HG02763 (cell line): Measurements from ENCODE around the gene OBSCN.

Source experiments
- ATAC-seq: cut with Tn5 transposase; IDR thresholded peaks from one replicate; pipeline ENCODE4 v1.9.1; 2021; ENCODE audit warnings: mild to moderate bottlenecking, moderate library complexity; ENCODE audit not compliant: unreplicated experiment

Gene OBSCN

DNA sequence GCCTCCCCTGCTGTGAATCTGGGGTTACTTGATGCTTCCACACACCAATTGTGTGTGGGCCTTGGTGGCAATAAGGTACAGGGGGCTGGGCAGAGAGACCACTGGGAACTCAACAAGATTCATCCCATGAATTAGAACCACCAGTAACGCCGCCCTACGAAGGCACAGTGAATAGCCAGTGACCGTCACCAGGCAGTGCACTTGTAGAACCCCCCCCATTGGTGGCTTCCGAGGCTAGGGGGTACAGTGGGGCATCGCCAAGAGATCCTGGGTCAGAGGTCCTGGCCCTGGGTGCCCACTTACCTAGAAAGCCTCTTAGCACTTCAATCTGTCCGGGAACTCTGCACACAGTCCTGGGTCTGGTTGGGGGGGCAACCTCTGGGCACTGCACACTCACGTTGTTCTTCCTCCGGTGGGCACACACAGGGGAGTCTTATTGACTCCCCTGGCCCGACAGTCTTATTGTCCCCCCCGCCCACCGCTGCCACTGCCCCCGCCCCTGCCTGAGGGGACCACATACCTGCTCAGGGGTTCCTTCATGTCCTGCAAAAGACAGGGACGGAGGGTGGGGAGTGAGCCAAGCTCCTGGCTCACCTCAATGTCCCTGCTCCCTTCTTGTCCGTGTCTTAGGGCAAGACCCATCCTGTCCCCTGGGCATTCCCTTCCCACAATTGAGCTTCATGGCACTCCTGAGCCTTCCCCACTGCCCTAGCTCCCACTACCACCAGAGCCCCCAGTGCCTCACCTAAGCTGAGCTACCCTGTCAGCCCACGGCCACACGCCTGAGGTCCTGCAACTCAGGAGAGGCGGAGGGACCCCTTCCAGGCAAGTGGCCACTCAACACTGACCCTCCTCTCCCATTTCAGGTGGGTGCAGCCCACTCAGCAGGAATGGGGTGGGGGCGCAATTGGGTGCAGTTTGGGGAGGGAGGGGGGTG lies 201.3 kb downstream of the OBSCN start:
- ATAC-seq: no peak

- no peak for ATAC-seq
Observed at GRCh38 chr1:228410015-228410414, 202.2 kb downstream of the OBSCN start.

DNA sequence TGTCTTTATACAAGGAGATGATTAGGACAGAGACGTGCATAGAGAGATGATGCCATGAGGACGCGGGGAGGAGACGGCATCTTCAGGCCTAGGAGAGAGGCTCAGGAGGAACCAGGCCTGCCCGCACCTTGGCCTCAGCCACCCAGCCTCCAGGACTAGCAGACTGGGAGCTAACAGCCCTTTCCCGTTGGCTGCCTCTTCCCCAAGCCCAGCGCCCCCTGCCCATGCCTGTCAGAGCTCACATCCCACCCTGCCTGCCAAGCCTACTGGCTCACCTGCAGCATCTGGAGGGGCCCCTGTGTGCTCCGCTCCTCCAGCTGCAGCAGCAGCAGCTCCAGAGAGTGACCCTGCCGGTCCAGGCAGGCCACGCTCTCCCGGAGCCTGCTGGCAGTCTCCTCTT lies 202.8 kb downstream of the OBSCN start:
- ATAC-seq: no peak

GRCh38 chr1:228411121-228411520 lies 203.3 kb downstream of the OBSCN start:
- ATAC-seq: no peak

DNA sequence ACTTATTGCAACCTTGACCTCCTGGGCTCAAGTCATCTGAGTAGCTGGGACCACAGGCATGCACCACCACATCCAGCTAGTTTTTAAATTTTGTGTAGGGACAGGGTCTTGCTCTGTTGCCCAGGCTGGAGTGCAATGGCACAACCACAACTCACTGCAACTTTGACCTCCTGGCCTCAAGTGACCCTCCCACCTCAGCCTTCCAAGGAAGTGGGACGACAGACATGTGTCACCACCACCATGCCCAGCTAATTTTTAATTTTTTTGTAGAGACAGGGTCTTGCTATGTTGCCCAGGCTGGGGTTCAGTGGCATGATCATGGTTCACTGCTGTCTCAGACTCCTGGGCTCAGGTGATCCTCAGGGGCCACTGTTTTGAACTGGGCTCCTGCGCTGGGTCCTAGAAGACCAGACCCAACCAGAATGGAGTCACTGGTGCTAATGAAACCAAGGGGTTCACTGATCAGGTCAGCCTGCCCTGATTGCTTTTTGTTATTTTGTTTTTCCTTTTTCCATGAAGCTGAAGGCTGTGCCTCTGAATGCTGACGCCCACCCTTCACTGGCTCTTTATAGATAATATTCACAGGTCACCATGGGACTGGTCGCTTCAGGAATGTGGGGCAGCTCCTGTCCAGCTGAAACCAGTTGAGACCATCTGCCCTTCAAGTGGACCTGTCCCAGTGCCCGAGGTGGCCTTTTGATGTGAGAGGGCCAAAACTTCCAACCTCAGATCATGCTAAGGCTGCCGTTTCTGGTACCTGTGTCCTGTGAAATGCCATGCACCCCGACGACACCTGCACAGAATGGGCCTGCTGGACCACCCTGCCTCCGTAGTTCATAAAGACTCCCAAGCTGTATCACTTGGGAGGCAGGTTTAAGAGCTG lies 203.9 kb downstream of the OBSCN start:
- ATAC-seq: no peak

GRCh38 chr1:228413241-228414010 lies 205.6 kb downstream of the OBSCN start:
- ATAC-seq: no peak

DNA sequence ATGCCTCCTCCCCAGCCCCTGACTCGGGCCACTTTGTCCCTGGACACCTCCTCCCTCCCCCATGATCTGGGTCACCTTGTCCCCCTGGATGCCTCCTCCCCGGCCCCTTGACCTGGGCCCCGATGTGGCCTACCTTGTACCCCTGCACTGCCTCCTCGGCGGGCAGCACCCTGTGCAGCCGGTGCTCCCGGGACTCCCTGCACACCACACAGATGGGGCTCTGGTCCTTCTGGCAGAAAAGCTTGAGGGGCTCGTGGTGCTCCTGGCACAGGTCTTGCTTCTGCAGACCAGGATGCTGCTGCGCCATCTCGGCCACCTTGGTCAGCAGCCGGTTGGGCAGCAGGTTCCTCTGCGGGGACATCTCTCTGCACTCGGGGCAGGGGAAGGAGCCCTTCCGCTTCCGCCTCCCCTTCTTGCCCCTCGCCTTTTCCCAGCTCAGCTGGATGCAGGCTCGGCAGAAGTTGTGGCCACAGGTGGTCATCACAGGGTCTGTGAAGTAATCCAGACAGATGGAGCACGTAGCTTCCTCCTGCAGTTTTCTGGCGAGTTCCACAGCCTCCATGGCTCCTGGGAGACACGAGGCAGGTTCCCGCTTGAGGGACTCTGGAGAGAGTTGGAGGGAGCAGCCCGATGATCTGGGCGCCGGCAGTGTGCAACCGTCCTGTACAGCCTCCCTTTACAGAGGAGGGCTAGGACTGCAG lies 206.8 kb downstream of the OBSCN start:
- ATAC-seq: no peak

DNA sequence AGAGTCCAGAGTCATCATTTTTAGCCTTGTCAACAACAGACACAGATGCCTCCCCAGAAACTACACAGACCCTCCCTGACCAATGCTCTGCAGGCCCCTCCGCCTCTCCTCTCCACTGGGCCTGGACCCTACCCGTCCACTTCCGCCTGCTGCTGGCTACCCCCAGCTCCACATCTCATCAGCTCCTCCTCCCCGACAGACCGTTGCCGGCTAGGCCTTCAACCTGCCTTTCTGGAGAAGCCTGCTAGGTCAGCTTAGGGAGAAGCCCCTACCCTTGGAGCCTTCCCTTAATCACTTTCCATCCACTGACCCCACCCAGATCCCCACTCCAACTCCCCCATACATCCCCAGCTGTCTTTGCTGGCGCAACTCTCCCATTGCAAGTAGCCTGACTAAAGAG lies 207.4 kb downstream of the OBSCN start:
- ATAC-seq: no peak

- ATAC-seq: no peak
Observed at GRCh38 chr1:228415853-228416216, 208.0 kb downstream of the OBSCN start.

DNA sequence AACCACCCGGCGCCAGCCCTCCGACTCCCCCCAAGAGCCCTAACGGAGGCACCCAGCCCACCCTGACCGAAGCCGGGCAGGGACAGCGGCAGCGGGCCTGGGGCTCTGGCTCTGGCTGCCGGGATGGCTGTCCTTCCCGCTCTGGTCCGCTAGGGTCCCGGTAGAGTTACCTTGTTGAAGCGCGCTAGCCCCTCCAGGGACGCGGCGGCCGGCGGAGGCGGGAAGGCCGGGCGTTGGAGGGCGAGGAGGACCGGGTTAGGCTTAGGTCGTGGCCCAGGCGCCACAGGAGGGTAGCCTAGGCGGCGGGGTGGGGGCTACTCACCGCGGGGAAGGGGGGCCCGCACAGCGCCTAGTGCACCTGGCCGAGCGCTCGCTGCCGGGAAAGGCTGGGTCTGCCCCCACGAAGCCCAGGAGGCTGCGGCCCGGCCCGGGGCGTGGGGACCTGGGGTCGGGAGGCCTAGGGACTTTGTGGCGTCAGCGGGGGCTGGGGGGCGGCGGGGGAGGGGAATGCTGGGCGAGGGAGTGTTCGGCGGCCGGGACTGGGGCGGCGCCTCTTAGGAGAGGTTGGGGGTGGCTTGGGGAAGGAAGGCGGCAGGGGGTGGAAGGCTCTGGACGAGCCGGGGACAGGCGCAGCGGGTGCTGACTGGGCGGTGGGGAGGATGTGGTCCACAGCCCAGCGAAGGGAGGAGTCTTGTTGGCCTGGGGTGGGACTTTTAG lies 208.5 kb downstream of the OBSCN start, which contains the start of gene TRIM17:
Gene TRIM17 (minus strand): TSS at position 645 of the 717 bp plus-strand sequence. CDS start 1,789 bp downstream, outside the sequence.
- no peak for ATAC-seq

DNA sequence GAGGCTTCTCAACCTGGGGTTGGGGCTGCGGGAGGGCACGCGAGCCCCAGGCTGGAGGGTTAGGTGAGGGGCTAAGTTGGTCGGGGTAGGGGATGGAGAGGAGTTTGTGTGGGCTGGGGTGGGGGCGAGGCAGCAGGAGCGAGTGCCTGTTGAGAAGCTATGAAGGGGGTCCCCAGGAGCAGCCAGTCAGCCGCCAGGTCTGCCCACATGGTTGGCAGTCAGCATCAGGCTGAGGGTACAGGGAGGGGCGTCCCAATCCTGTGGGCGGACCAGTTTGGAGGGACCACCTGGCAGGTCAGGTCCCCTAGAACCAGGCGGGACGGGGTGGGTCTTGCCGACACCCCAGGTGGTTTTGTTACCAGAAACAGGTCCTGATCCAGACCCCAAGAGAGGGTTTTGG lies 209.2 kb downstream of the OBSCN start:
- no peak for ATAC-seq

DNA sequence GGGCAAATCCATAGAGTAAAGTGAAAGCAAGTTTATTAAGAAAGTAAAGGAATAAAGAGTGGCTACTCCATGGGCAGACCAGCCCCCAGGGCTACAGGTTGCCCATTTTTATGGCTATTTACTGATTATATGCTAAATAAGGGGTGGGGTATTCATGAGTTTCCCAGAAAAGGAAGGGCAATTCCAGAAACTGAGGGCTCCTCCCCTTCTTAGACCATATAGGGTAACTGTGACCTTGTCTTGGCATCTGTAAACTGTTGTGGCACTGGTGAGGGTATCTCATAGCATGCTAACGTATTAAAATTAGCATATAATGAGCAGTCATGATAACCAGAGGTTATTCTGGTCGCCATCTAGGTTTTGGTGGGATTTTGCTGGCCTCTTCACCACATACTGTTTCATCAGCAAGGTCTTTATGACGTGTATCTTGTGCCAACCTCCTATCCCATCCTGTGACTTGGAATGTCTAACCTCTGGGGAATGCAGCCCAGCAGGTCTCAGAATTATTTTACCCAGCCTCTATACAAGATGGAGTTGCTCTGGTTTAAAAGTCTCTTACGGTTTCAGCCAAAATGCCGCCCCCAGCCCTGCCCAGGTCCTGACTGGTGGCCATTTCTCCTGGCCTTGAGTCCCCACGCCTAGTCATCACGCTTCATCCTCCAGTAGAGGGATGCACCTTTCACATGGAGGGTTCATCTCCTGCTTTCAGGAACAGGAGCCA lies 209.8 kb downstream of the OBSCN start:
- no peak for ATAC-seq

GRCh38 chr1:228420968-228421826 lies 213.4 kb downstream of the OBSCN start:
- ATAC-seq: no peak

GRCh38 chr1:228423404-228424053 lies 215.7 kb downstream of the OBSCN start:
- ATAC-seq: no peak

- no peak for ATAC-seq
Observed at GRCh38 chr1:228424685-228425660, 217.1 kb downstream of the OBSCN start.

DNA sequence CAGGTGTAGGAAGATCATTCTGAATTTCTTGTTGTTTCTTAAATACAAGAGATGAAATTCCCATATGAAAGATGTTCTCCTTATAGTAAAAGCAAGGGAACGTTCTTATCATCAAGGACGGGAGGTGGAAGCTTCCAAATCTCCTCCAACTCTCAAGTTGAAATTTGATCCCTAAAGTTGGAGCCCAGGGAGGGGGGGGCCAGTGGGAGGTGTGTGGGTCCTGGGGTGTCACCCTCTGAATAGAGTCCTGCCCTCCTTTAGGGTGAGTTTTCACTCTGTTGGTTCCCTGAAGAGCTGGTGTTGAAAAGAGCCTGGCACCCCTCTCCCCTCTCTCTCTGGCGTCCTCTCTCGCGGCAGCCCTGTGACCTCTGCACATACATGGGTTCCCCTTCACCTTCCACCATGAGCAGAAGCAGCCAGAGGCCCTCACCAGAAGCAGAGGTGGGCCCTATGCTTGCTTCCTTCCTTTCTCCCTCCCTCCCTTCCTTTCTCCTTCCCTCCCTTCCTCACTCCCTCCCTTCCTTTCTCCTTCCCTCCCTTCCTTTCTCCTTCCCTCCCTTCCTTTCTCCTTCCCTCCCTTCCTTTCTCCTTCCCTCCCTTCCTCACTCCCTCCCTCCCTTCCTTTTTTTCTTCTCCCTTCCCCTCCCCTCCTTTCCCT lies 218.8 kb downstream of the OBSCN start:
- ATAC-seq: no peak
